ENCODE measurements around the gene SLC16A3.

SLC16A3 gene

GRCh38 chr17:82267575-82268379 lies 38.9 kb downstream of the SLC16A3 start:
- TF ChIP-seq, protein P1, sequence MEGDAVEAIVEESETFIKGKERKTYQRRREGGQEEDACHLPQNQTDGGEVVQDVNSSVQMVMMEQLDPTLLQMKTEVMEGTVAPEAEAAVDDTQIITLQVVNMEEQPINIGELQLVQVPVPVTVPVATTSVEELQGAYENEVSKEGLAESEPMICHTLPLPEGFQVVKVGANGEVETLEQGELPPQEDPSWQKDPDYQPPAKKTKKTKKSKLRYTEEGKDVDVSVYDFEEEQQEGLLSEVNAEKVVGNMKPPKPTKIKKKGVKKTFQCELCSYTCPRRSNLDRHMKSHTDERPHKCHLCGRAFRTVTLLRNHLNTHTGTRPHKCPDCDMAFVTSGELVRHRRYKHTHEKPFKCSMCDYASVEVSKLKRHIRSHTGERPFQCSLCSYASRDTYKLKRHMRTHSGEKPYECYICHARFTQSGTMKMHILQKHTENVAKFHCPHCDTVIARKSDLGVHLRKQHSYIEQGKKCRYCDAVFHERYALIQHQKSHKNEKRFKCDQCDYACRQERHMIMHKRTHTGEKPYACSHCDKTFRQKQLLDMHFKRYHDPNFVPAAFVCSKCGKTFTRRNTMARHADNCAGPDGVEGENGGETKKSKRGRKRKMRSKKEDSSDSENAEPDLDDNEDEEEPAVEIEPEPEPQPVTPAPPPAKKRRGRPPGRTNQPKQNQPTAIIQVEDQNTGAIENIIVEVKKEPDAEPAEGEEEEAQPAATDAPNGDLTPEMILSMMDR (IDR thresholded peaks at IDR 0.05): no peak

GRCh38 chr17:82269138-82269881 lies 40.5 kb downstream of the SLC16A3 start:
- TF ChIP-seq, protein P1 (IDR thresholded peaks at IDR 0.05): no peak

GRCh38 chr17:82269882-82270500 lies 41.1 kb downstream of the SLC16A3 start:
- TF ChIP-seq, protein P1 (IDR thresholded peaks at IDR 0.05): no peak

DNA sequence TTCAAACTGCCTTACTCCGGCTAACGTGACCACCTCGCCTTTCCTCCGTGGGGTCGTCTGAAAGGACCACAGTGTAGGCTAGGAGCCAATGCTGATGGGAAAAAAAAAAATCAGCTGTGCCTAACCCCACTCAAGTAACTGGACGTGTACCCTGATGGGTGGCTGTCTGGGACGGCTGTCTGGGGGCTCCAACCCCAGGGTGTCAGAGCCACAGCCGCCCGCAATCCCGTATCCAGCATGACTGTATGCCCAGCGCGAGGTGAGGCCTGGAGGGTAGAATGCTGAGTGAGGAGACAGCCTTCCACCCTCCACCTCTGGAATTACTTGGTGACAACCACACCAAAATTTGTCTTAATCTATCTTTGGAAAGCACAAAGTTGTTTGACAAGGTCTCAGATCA lies 41.8 kb downstream of the SLC16A3 start:
- TF ChIP-seq, protein P1 (IDR thresholded peaks at IDR 0.05): no peak

- TF ChIP-seq, protein P1 (IDR thresholded peaks at IDR 0.05): no peak
Observed at GRCh38 chr17:82271401-82271800, 42.6 kb downstream of the SLC16A3 start.

DNA sequence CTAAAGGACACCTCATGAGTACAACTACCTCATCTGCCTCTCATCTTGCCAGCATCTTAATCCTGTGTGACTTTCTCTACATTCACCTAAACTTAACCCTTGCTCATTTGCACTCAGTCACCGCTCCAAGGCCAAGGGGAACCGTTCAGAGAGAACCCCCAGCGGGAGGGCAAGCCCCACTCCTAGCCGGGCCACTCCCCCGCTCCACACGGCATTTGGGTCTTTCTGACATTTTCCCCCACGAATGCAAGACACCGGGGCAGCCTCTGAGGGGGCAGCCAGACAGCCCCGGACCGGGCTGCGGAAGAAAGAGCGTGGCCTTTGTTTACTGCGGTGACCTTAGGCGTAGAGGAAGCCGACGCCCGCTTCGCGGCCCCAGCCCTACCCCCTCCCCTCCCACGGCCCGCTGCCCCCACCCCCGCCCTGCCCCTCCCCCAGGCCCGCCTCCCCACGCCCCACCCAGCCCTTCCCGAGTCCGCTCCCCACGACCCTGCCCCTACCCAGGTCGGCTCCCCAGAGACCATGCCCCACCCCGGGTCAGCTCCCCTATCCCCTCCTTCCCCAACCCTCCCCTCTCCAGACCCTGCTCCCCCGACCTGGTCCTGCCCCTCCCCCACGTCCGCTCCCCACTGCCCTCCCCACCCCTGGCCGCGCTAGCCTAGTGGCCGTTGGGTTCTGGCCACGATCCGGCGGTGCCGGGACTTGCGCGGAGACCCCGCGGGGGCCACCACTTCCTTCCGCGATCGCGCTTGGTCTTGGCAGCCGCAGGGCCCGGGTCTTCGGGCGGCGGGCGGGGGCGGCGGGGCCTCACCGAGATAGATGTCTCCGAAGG lies 43.9 kb downstream of the SLC16A3 start:
- TF ChIP-seq, protein P1 (IDR thresholded peaks at IDR 0.05): no peak
